ENCODE data around the gene SYT14. TPM values are rescaled to one million over a fixed set of nuclear protein-coding genes. Genes with fewer than 3 reads are reported as not detected.

The SYT14 gene
- total RNA-seq, 1 experiment from 2014 or later, result 10.3 TPM

- Histone ChIP-seq H2BK5ac (ENCODE audit: insufficient read length, low read length) (no peak overlapping the region), H3K9ac (ENCODE audit: extremely low read depth, insufficient read length, low read length) (no peak overlapping the region), H2BK120ac (ENCODE audit: low read depth, low read length, poor library complexity, severe bottlenecking) (no peak overlapping the region), H3K79me2 (ENCODE audit: insufficient read depth, low read length) (no peaks in the 10 kb centered on the region), H3K18ac (ENCODE audit: insufficient read length, low read depth, low read length) (no peak overlapping the region), H3K56ac (ENCODE audit: insufficient read length, low read depth, low read length) (no peak overlapping the region), H4K91ac (ENCODE audit: insufficient read length, low read depth, low read length) (no peak overlapping the region), H3K4me1 (ENCODE audit: insufficient read depth, low read length) (no peaks in the 10 kb centered on the region; the same call in 1 of the 2 replicates), H3T11ph (ENCODE audit: low read length) (no peak overlapping the region), H3K9me3 (ENCODE audit: control insufficient read depth, low read depth, low read length) (no peaks in the 10 kb centered on the region), H4K8ac (replicated peaks; ENCODE audit: insufficient read length, low read depth, low read length) (no peak overlapping the region), H3K4ac (ENCODE audit: low read depth, low read length) (no peak overlapping the region), H2BK20ac (ENCODE audit: low read depth, low read length, poor library complexity, severe bottlenecking) (no peak overlapping the region), H3K27me3 (ENCODE audit: insufficient read depth, low read length) (no peaks in the 10 kb centered on the region), H2BK15ac (ENCODE audit: low read depth, low read length) (no peak overlapping the region), H2AK5ac (ENCODE audit: insufficient read length, low read length) (no peak overlapping the region), H3K79me1 (ENCODE audit: insufficient read depth, low read depth, low read length, poor library complexity, severe bottlenecking) (peaks cover 2% of the 10 kb centered on the region), H2BK12ac (ENCODE audit: insufficient read length, low read depth, low read length) (no peak overlapping the region), H3K23ac (ENCODE audit: insufficient read length, low read depth, low read length) (no peak overlapping the region), H3K27ac (ENCODE audit: insufficient read length, low read depth, low read length) (no peak overlapping the region), H4K5ac (ENCODE audit: insufficient read length, low read depth, low read length) (no peak overlapping the region), H3K23me2 (ENCODE audit: insufficient read length, low read depth, low read length, poor library complexity, severe bottlenecking) (no peaks in the 10 kb centered on the region), H2AFZ (ENCODE audit: low read length) (no peak overlapping the region), H4K20me1 (ENCODE audit: control insufficient read depth, insufficient read depth, insufficient read length) (no peaks in the 10 kb centered on the region), H3K4me2 (ENCODE audit: insufficient read depth, insufficient read length, low read length) (no peak overlapping the region), H3K14ac (ENCODE audit: insufficient read depth, low read length) (no peak overlapping the region)
- Mint-ChIP-seq H3K36me3 (ENCODE audit: insufficient read depth in 1 of 3, low read depth in 3 of 3) (no peaks in the 10 kb centered on the region), H3K4me1 (peaks cover 14 to 18% of the 10 kb centered on the region in 2 experiments), H3K9me3 (no peaks in the 10 kb centered on the region), H3K27me3 (ENCODE audit: low read depth) (no peaks in the 10 kb centered on the region), H3K4me3 (no peak overlapping the region), H3K27ac (no peak overlapping the region)
- no peak for DNase-seq
- WGBS (ENCODE audit: extremely low coverage, insufficient read length, low lambda C conversion rate), result no CpG with 5 or more reads among the region's 2 CpGs
- TF ChIP-seq CTCF (conservative IDR thresholded peaks at IDR 0.05), result no peak
These were observed 7.4 kb downstream of the SYT14 start for GRCh38 chr1:209945377-209945776.
